ENCODE data around the gene C16orf86.

Gene C16orf86

GRCh38 chr16:67703626-67704025, 37.0 kb downstream of the C16orf86 start:
- peaks cover 0 to 59% (median 15%) of the 10 kb centered on the region in 11 experiments; a peak in 17 of 22 replicates for H4K20me1 ChIP-seq

GRCh38 chr16:67704110-67704509, 37.5 kb downstream of the C16orf86 start:
- no peak for TF ChIP-seq Cebpa-rat (IDR thresholded peaks at IDR 0.05)
- Histone ChIP-seq H3K9ac (0 out of 22 replicates have a peak overlapping the region, but pooled peaks of 1 of the 11 experiments have one; percentile 7), H3K27ac (no peak overlapping the region), H4K20me1 (peaks cover 0 to 64% (median 19%) of the 10 kb centered on the region in 11 experiments; a peak in 17 of 22 replicates), H3K27me3 (no peaks in the 10 kb centered on the region), H3K4me2 (no peak overlapping the region), H3K4me1 (peaks cover 0 to 7% (median 0%) of the 10 kb centered on the region in 10 experiments; a peak in 2 of 20 replicates), H3K36me3 (peaks cover 9 to 44% (median 22%) of the 10 kb centered on the region in 11 experiments), H3K9me3 (replicated peaks in 1 of 11) (peaks cover 8 to 19% (median 12%) of the 10 kb centered on the region in 11 experiments), H3K4me3 (no peak overlapping the region)

More at GRCh38 chr16:67703626-67704025, 37.0 kb downstream of the C16orf86 start:
- Histone ChIP-seq H3K36me3 (peaks cover 13 to 44% (median 27%) of the 10 kb centered on the region in 11 experiments), H3K27me3 (no peaks in the 10 kb centered on the region), H3K4me1 (peaks cover 0 to 7% (median 0%) of the 10 kb centered on the region in 10 experiments; a peak in 2 of 20 replicates), H3K4me3 (no peak overlapping the region), H3K4me2 (no peak overlapping the region; a peak in 1 of 22 replicates), H3K27ac (no peak overlapping the region), H3K9ac (0 out of 22 replicates have a peak overlapping the region, but pooled peaks of 1 of the 11 experiments have one; percentile 7), H3K9me3 (replicated peaks in 1 of 11) (peaks cover 10 to 24% (median 16%) of the 10 kb centered on the region in 11 experiments)
- TF ChIP-seq Cebpa-rat (IDR thresholded peaks at IDR 0.05): no peak

GRCh38 chr16:67707210-67707609, 40.6 kb downstream of the C16orf86 start:
- Histone ChIP-seq H3K4me1 (peaks cover 0 to 7% (median 0%) of the 10 kb centered on the region in 10 experiments; a peak in 2 of 20 replicates), H3K27ac (no peak overlapping the region), H4K20me1 (peaks cover 0 to 83% (median 38%) of the 10 kb centered on the region in 11 experiments; a peak in 16 of 22 replicates), H3K36me3 (peaks cover 0 to 48% (median 16%) of the 10 kb centered on the region in 11 experiments; a peak in 13 of 22 replicates), H3K27me3 (no peaks in the 10 kb centered on the region), H3K9me3 (replicated peaks in 1 of 11) (peaks cover 0 to 4% (median 0%) of the 10 kb centered on the region in 11 experiments; a peak in 1 of 22 replicates), H3K9ac (no peak overlapping the region), H3K4me2 (no peak overlapping the region), H3K4me3 (no peak overlapping the region)
- TF ChIP-seq Cebpa-rat (IDR thresholded peaks at IDR 0.05): no peak

GRCh38 chr16:67707790-67708189, 41.2 kb downstream of the C16orf86 start:
- Histone ChIP-seq H3K36me3 (peaks cover 0 to 48% (median 15%) of the 10 kb centered on the region in 11 experiments; a peak in 14 of 22 replicates), H3K4me3 (no peak overlapping the region), H3K9ac (no peak overlapping the region), H3K27ac (no peak overlapping the region), H3K9me3 (replicated peaks in 1 of 11) (peaks cover 0 to 4% (median 0%) of the 10 kb centered on the region in 11 experiments; a peak in 1 of 22 replicates), H3K27me3 (no peaks in the 10 kb centered on the region), H4K20me1 (peaks cover 0 to 79% (median 38%) of the 10 kb centered on the region in 11 experiments; a peak in 16 of 22 replicates), H3K4me2 (no peak overlapping the region), H3K4me1 (peaks cover 0 to 7% (median 0%) of the 10 kb centered on the region in 10 experiments; a peak in 2 of 20 replicates)
- no peak for TF ChIP-seq Cebpa-rat (IDR thresholded peaks at IDR 0.05)

GRCh38 chr16:67708368-67708771, 41.8 kb downstream of the C16orf86 start:
- no peak for TF ChIP-seq Cebpa-rat (IDR thresholded peaks at IDR 0.05)
- Histone ChIP-seq H3K9ac (no peak overlapping the region), H3K27me3 (no peaks in the 10 kb centered on the region), H3K36me3 (peaks cover 0 to 53% (median 20%) of the 10 kb centered on the region in 11 experiments; a peak in 17 of 22 replicates), H3K9me3 (replicated peaks in 1 of 11) (peaks cover 0 to 4% (median 0%) of the 10 kb centered on the region in 11 experiments; a peak in 1 of 22 replicates), H3K4me1 (peaks cover 0 to 4% (median 0%) of the 10 kb centered on the region in 10 experiments; a peak in 3 of 20 replicates), H4K20me1 (peaks cover 0 to 79% (median 35%) of the 10 kb centered on the region in 11 experiments; a peak in 16 of 22 replicates), H3K27ac (no peak overlapping the region), H3K4me2 (no peak overlapping the region), H3K4me3 (no peak overlapping the region)

- Histone ChIP-seq H3K36me3 (peaks cover 5 to 59% (median 24%) of the 10 kb centered on the region in 11 experiments; a peak in 19 of 22 replicates), H4K20me1 (peaks cover 0 to 79% (median 39%) of the 10 kb centered on the region in 11 experiments; a peak in 17 of 22 replicates), H3K9me3 (replicated peaks in 1 of 11) (peaks cover 0 to 4% (median 0%) of the 10 kb centered on the region in 11 experiments; a peak in 1 of 22 replicates), H3K4me1 (peaks cover 0 to 8% (median 5%) of the 10 kb centered on the region in 10 experiments; a peak in 17 of 20 replicates), H3K27ac (no peak overlapping the region), H3K9ac (no peak overlapping the region), H3K4me3 (no peak overlapping the region), H3K27me3 (no peaks in the 10 kb centered on the region), H3K4me2 (no peak overlapping the region)
- TF ChIP-seq Cebpa-rat (IDR thresholded peaks at IDR 0.05): no peak
Measured at GRCh38 chr16:67709050-67709449, 42.4 kb downstream of the C16orf86 start.

GRCh38 chr16:67710607-67711006, 44.0 kb downstream of the C16orf86 start:
- H3K9me3 ChIP-seq (replicated peaks in 1 of 11): peaks cover 0 to 4% (median 0%) of the 10 kb centered on the region in 11 experiments; a peak in 1 of 22 replicates
- H3K9ac ChIP-seq: no peak overlapping the region
- H3K27me3 ChIP-seq: no peaks in the 10 kb centered on the region
- H3K36me3 ChIP-seq: peaks cover 6 to 56% (median 24%) of the 10 kb centered on the region in 11 experiments; a peak in 19 of 22 replicates
- no peak overlapping the region for H3K27ac ChIP-seq
- H3K4me3 ChIP-seq: no peak overlapping the region
- no peak for TF ChIP-seq Cebpa-rat (IDR thresholded peaks at IDR 0.05)
- no peak overlapping the region for H3K4me2 ChIP-seq
- H4K20me1 ChIP-seq: peaks cover 0 to 78% (median 40%) of the 10 kb centered on the region in 11 experiments; a peak in 17 of 22 replicates
- H3K4me1 ChIP-seq: peaks cover 10 to 21% (median 17%) of the 10 kb centered on the region in 10 experiments

- no peaks in the 10 kb centered on the region for H3K27me3 ChIP-seq
- no peak overlapping the region for H3K9ac ChIP-seq
- H3K4me3 ChIP-seq: no peak overlapping the region
- H3K9me3 ChIP-seq (replicated peaks in 1 of 11): no peaks in the 10 kb centered on the region
- peaks cover 0 to 87% (median 46%) of the 10 kb centered on the region in 11 experiments; a peak in 17 of 22 replicates for H4K20me1 ChIP-seq
- peak overlapping the region in 9 of 11 experiments; percentile 21 to 54 (median 43); a peak in 9 of 22 replicates for H3K4me2 ChIP-seq
- peaks cover 6 to 57% (median 21%) of the 10 kb centered on the region in 11 experiments; a peak in 19 of 22 replicates for H3K36me3 ChIP-seq
- H3K4me1 ChIP-seq: peaks cover 29 to 49% (median 34%) of the 10 kb centered on the region in 10 experiments
- H3K27ac ChIP-seq: no peak overlapping the region
- TF ChIP-seq Cebpa-rat (IDR thresholded peaks at IDR 0.05): peak in 1 of 11 experiments; percentile 56; a peak in 1 of 22 replicates
Measured at GRCh38 chr16:67713647-67714273, 47.1 kb downstream of the C16orf86 start.

Data from BLaER1 treated with 17β-estradiol and CSF1 and Interleukin-3, amounts not matched to agents 10 nM and 100 nM (cell line).